SHP77 (cell line): ENCODE data around the gene HS6ST1.
"Not testable (repeated sequence)": the region's sequence is repeated elsewhere in the genome, so short reads cannot be mapped to it uniquely, and the experiment has no call there.

ENCODE experiments used
- DNase-seq, 2 experiments: peaks; one replicate each; lab custom pipeline; 2025; lab: John Stamatoyannopoulos, UW

Gene HS6ST1

GRCh38 chr2:128268611-128269010 lies 50.1 kb downstream of the HS6ST1 start:
- not testable (repeated sequence) for DNase-seq

- not testable (repeated sequence) for DNase-seq
Observed at GRCh38 chr2:128268145-128268544, 50.5 kb downstream of the HS6ST1 start.

- not testable (repeated sequence) for DNase-seq
Observed at GRCh38 chr2:128267649-128268048, 51.0 kb downstream of the HS6ST1 start.

- not testable (repeated sequence) for DNase-seq
Observed at GRCh38 chr2:128267197-128267596, 51.5 kb downstream of the HS6ST1 start.

GRCh38 chr2:128266463-128266862 lies 52.2 kb downstream of the HS6ST1 start:
- not testable (repeated sequence) for DNase-seq

GRCh38 chr2:128265608-128265993 lies 53.1 kb downstream of the HS6ST1 start:
- not testable (repeated sequence) for DNase-seq

- DNase-seq, result no peak
Observed at GRCh38 chr2:128264881-128265607, 53.6 kb downstream of the HS6ST1 start.

GRCh38 chr2:128263902-128264331 lies 54.8 kb downstream of the HS6ST1 start:
- DNase-seq, result no peak

- DNase-seq, result no peak
Observed at GRCh38 chr2:128262315-128263253, 56.1 kb downstream of the HS6ST1 start.

- peak in 1 of 2 experiments; percentile 8 for DNase-seq
Observed at GRCh38 chr2:128261245-128262128, 57.2 kb downstream of the HS6ST1 start.

GRCh38 chr2:128260239-128261138 lies 58.2 kb downstream of the HS6ST1 start:
- DNase-seq, result peak; percentile 18 to 79

- DNase-seq, result no peak
Observed at GRCh38 chr2:128259585-128259984, 59.1 kb downstream of the HS6ST1 start.

- no peak for DNase-seq
Observed at GRCh38 chr2:128258218-128258617, 60.5 kb downstream of the HS6ST1 start.

GRCh38 chr2:128252501-128252900 lies 66.2 kb downstream of the HS6ST1 start:
- no peak for DNase-seq

GRCh38 chr2:128252086-128252485 lies 66.6 kb downstream of the HS6ST1 start:
- not testable (repeated sequence) for DNase-seq

- no peak for DNase-seq
Observed at GRCh38 chr2:128250229-128251025, 68.2 kb downstream of the HS6ST1 start.

GRCh38 chr2:128249555-128249954 lies 69.1 kb downstream of the HS6ST1 start:
- no peak for DNase-seq

GRCh38 chr2:128245813-128246212 lies 72.9 kb downstream of the HS6ST1 start:
- no peak for DNase-seq

GRCh38 chr2:128241896-128242295 lies 76.8 kb downstream of the HS6ST1 start:
- no peak for DNase-seq
